Forelimb muscle (tissue), 1 donor: ENCODE data around the gene VARS2. TPM values are rescaled to one million over a fixed set of nuclear protein-coding genes. Genes with fewer than 3 reads are reported as not detected.

Experiments used
- DNase-seq: peaks from one replicate; pipeline ENCODE4 v3.0.0-alpha.2; 2013; ENCODE audit warnings: low read depth
- polyA plus RNA-seq: library from polyadenylated mRNA; unstranded; fragments of 120-200 nt; gene quantifications from one replicate; pipeline ENCODE4 v1.2.1, GENCODE V29; 2013; ENCODE audit not compliant: insufficient read length

VARS2 gene
- polyA plus RNA-seq, 1 donor: 30.7 TPM

DNA sequence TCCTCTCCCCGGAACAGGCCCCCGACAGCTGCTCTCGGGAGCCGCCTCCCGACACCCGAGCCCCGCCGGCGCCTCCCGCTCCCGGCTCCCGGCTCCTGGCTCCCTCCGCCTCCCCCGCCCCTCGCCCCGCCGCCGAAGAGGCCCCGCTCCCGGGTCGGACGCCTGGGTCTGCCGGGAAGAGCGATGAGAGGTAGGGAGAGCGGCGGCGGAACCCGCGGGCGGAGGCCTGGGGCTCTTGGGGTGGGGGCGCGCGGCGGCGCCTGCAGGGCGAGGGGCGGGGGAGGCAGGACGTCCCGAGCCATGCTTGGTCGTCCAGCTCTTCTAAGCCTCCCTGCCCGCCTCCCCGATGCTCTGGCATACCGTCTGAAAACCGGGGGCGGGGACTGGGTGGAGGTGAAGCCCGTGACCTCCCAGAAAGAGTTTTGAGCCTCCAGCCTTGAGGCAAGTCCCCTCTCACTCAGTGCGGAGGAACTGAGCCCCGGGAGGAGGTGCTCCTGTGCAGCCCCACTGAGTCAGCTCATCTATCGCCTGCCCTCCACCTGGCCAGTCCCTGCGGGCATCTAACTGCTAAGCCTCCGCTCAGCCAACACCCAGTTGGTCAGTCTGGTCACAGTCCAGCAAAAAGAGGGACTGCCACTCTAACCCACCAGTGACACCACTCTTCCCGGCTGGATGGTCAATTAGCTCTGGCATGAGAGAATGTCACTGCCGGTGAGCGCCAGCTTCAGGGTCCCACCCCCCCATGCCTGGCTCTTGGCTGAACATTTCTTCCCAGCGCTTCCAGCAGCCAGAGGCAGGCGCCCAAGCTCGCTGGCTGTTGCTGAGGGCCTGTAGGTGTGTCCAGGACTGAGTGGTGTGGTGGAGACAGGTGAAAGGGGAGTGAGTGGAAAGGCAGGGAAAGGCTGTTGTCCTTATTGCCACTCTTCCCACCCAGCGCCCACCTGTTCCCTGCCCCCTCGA is 29.2 kb upstream of the VARS2 start:
- DNase-seq: no peak

- DNase-seq: no peak
Observed at GRCh38 chr6:30885481-30885998, 28.5 kb upstream of the VARS2 start.

GRCh38 chr6:30885999-30886896 is 27.8 kb upstream of the VARS2 start:
- no peak for DNase-seq

DNA sequence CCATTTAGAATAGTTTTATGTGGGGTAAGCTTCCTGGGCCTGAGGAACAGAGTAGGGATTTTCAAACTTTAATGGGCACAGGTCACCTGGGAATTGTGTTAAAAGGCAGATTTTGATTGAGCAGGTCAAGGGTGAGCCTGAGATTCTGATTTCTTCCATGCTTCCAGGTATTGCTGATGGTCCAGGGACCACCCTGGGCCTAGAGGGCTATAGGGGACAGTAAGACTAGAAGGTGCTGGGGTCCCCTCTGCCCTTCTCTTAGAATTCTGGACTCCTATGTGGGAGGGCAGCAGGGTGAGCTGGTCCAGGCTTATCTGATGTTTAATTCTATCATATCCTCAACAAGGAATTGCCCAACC is 27.2 kb upstream of the VARS2 start:
- no peak for DNase-seq

GRCh38 chr6:30887901-30888815 is 25.9 kb upstream of the VARS2 start:
- DNase-seq: no peak

DNA sequence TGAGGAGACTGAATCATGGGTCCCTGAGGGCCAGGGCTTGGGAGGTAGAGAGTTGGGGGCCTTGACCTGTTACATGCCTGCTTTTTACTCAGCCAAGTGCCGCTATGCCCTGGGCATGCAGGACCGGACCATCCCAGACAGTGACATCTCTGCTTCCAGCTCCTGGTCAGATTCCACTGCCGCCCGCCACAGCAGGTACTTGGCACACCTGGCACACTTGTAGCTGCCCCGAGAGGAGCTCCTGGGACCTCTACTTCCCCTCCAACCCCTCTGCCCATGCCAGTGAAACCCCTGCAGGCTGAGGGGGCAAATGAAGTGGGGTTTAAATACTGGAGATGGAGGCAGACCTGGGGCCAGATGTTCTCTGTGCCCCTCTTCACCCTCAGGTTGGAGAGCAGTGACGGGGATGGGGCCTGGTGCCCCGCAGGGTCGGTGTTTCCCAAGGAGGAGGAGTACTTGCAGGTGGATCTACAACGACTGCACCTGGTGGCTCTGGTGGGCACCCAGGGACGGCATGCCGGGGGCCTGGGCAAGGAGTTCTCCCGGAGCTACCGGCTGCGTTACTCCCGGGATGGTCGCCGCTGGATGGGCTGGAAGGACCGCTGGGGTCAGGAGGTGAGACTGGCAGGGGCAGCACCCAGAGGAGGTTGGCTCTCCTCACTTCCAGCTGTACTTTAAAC is 25.1 kb upstream of the VARS2 start:
- no peak for DNase-seq

DNA sequence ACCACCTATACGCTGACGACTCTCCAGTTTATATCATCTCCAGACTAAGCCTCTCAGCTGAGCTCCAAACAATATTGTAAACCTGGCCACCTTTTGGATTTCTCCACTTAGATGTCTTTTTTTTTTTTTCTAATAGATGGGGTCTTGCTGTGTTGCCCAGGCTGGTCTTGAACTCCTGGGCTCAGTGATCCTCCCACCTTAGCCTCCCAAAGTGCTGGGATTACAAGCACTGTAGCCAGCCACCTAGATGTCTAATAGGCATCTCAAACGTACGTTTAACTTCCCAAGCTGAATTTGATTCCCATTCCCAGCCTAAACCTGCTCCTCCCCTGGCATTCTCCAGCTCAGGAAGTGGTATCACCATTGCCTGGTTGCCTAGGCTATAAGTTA is 24.5 kb upstream of the VARS2 start:
- no peak for DNase-seq

DNA sequence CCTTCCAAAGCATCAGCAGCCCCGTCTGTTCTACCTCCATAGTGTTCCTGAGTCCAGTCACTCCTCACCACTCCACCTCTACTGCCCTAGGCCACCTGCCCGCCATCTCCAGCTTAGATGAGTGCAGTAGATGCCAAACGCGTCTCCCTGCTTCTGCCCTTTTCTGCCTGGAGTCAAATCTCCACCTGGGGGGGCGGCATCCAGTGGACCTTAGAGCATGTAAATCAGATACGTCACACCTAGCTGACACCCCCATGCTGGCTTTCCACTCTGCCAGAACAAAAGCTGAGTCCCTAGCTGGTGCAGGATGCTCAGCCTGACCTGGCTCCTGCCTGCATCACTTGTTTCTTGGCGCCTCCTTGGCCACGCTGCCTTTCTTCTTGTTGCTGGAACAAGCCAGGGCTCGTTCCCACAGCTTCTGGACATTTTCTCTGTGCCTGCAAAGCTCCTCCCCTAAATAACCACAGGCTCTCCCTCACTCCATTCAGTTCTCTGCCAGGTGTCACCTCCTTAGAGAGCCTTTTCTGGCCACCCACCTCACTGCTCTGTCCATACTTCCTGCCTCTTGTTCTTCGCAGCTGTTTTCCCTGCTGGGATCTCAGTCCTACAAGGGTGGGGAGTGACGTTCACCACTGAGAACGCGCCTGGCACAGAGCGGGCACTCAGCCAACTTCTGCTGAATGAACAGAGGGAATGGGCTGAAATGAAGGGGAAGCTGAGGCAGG is 24.0 kb upstream of the VARS2 start:
- DNase-seq: no peak

GRCh38 chr6:30890646-30891449 is 23.2 kb upstream of the VARS2 start:
- no peak for DNase-seq

DNA sequence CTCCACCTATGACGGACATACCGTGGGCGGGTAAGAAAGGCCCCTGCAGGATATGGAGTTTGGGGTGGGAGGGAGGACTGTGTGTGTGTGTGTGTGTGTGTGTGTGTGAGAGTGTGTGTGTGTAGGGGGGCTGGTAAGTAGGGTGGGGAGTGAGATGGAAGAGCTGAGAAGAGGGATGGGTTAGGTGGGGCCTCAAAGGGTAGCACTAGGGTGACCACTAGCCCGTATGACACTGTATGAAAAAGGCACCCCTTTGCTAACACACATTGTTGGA is 22.7 kb upstream of the VARS2 start:
- DNase-seq: no peak

GRCh38 chr6:30891816-30892538 is 22.1 kb upstream of the VARS2 start:
- no peak for DNase-seq

- no peak for DNase-seq
Observed at GRCh38 chr6:30893001-30893591, 20.9 kb upstream of the VARS2 start.

DNA sequence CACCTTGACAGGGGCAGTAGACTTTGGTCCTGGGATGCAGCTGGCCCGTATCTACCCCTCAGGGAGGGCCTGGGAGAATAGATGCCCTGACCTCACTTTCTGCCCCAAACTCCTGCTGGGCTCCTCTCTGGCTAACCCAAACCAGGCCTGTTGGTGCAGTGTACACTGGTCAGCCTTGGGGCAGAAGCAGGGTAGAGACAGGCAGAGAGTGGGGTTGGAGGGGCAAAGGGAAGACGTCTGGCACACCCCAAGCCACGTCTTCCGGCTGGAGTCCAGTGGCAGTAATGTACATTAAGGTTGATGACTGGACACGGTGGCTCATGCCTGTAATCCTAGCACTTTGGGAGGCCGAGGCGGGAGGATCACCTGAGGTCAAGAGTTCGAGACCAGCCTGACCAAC is 20.4 kb upstream of the VARS2 start:
- no peak for DNase-seq

GRCh38 chr6:30894381-30894780 is 19.7 kb upstream of the VARS2 start:
- no peak for DNase-seq

DNA sequence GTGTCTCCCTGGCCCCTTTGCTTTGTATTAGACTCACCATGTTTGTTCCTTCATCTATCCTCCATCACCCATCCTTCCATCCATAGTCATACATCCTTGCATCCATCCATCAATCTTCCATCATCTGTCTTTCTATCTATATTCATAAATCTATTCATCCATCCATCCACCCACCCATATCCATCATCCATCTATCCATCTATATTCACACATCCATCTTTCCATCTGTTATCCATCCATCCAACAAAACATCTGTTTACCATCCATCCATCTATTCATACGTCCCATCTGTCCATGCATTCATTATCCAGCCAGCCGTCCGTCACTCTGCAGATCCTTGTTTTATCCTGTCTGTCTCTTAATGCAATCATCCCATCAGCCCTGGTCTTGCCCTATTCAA is 19.1 kb upstream of the VARS2 start:
- no peak for DNase-seq

- DNase-seq: no peak
Observed at GRCh38 chr6:30895343-30895742, 18.7 kb upstream of the VARS2 start.

- no peak for DNase-seq
Observed at GRCh38 chr6:30896541-30896940, 17.5 kb upstream of the VARS2 start.

DNA sequence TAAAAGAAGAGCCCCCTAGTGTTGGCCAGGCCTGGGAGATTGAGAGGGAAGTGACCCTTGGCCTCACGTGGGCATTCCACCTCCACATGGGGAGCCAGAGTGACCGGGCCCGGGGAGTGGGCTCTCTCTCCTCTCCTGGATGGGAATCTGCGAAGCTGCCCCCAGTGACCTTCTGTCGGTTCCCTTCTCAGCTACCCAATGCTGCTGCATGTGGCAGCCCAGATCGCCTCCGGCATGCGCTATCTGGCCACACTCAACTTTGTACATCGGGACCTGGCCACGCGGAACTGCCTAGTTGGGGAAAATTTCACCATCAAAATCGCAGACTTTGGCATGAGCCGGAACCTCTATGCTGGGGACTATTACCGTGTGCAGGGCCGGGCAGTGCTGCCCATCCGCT is 16.2 kb upstream of the VARS2 start:
- no peak for DNase-seq
